ENCODE data around the gene CAMKV. TPM values are rescaled to one million over a fixed set of nuclear protein-coding genes. Genes with fewer than 3 reads are reported as not detected.
A peak's percentile ranks its signal among the peaks of the same experiment; 100 is the strongest.

CAMKV gene
- total and polyA plus RNA-seq, 9 donors, result 0.08 to 2.1 (median 0.54) TPM

- peaks cover 4% of the 10 kb centered on the region for H3K36me3 ChIP-seq (ENCODE audit: control insufficient read depth, insufficient read depth, low read length)
- no peak for DNase-seq
- no peaks in the 10 kb centered on the region for H3K27me3 ChIP-seq (ENCODE audit: control insufficient read depth, insufficient read depth, low read length)
- H3K9me3 ChIP-seq (replicated peaks; ENCODE audit: control insufficient read depth, low read depth, low read length), result no peaks in the 10 kb centered on the region
- peaks cover 2% of the 10 kb centered on the region for H3K4me1 ChIP-seq (ENCODE audit: control insufficient read depth, insufficient read depth, low read length)
- whole genome bisulfite sequencing (ENCODE audit: insufficient coverage), result 86% methylated on average over 9 of the region's 9 CpGs
- H3K4me3 ChIP-seq (ENCODE audit: low read length), result no peak overlapping the region
- H3K27ac ChIP-seq (ENCODE audit: low read length), result no peak overlapping the region
Measured at GRCh38 chr3:49895791-49896190, 26.1 kb upstream of the CAMKV start.

- Histone ChIP-seq H3K4me3 (ENCODE audit: low read length) (no peak overlapping the region), H3K27me3 (ENCODE audit: control insufficient read depth, insufficient read depth, low read length) (no peaks in the 10 kb centered on the region), H3K27ac (ENCODE audit: low read length) (no peak overlapping the region), H3K9me3 (replicated peaks; ENCODE audit: control insufficient read depth, low read depth, low read length) (no peaks in the 10 kb centered on the region), H3K36me3 (ENCODE audit: control insufficient read depth, insufficient read depth, low read length) (no peaks in the 10 kb centered on the region), H3K4me1 (ENCODE audit: control insufficient read depth, insufficient read depth, low read length) (no peaks in the 10 kb centered on the region)
- no peak for DNase-seq
- 38% methylated on average over 9 of the region's 10 CpGs for WGBS (ENCODE audit: insufficient coverage)
Measured at GRCh38 chr3:49889296-49889695, 19.6 kb upstream of the CAMKV start.

- Histone ChIP-seq H3K4me1 (ENCODE audit: control insufficient read depth, insufficient read depth, low read length) (peaks cover 11% of the 10 kb centered on the region), H3K36me3 (ENCODE audit: control insufficient read depth, insufficient read depth, low read length) (no peaks in the 10 kb centered on the region), H3K27ac (ENCODE audit: low read length) (no peak overlapping the region), H3K9me3 (replicated peaks; ENCODE audit: control insufficient read depth, low read depth, low read length) (no peaks in the 10 kb centered on the region), H3K27me3 (ENCODE audit: control insufficient read depth, insufficient read depth, low read length) (peaks cover 2% of the 10 kb centered on the region), H3K4me3 (ENCODE audit: low read length) (no peak overlapping the region)
- no peak for DNase-seq
Measured at GRCh38 chr3:49886922-49887265, 17.2 kb upstream of the CAMKV start.

GRCh38 chr3:49883998-49884397 is 14.3 kb upstream of the CAMKV start:
- DNase-seq, result no peak
- Histone ChIP-seq H3K4me3 (ENCODE audit: low read length) (no peak overlapping the region), H3K9me3 (replicated peaks; ENCODE audit: control insufficient read depth, low read depth, low read length) (no peaks in the 10 kb centered on the region), H3K4me1 (ENCODE audit: control insufficient read depth, insufficient read depth, low read length) (peaks cover 30% of the 10 kb centered on the region), H3K27me3 (ENCODE audit: control insufficient read depth, insufficient read depth, low read length) (peaks cover 2% of the 10 kb centered on the region), H3K36me3 (ENCODE audit: control insufficient read depth, insufficient read depth, low read length) (no peaks in the 10 kb centered on the region), H3K27ac (ENCODE audit: low read length) (no peak overlapping the region)
- WGBS (ENCODE audit: insufficient coverage), result 81% methylated on average over 3 of the region's 4 CpGs

- 5% methylated on average over 6 of the region's 6 CpGs for WGBS (ENCODE audit: insufficient coverage)
- Histone ChIP-seq H3K27me3 (ENCODE audit: control insufficient read depth, insufficient read depth, low read length) (peaks cover 2% of the 10 kb centered on the region), H3K4me1 (ENCODE audit: control insufficient read depth, insufficient read depth, low read length) (peaks cover 30% of the 10 kb centered on the region), H3K36me3 (ENCODE audit: control insufficient read depth, insufficient read depth, low read length) (no peaks in the 10 kb centered on the region), H3K4me3 (ENCODE audit: low read length) (no peak overlapping the region), H3K27ac (ENCODE audit: low read length) (peak overlapping the region; percentile 92), H3K9me3 (replicated peaks; ENCODE audit: control insufficient read depth, low read depth, low read length) (no peaks in the 10 kb centered on the region)
- peak; percentile 93 for DNase-seq
Measured at GRCh38 chr3:49882166-49882565, 12.5 kb upstream of the CAMKV start.

- H3K36me3 ChIP-seq (ENCODE audit: control insufficient read depth, insufficient read depth, low read length), result no peaks in the 10 kb centered on the region
- 33% methylated on average over 1 of the region's 6 CpGs for WGBS (ENCODE audit: insufficient coverage)
- peaks cover 30% of the 10 kb centered on the region for H3K4me1 ChIP-seq (ENCODE audit: control insufficient read depth, insufficient read depth, low read length)
- H3K4me3 ChIP-seq (ENCODE audit: low read length), result no peak overlapping the region
- peaks cover 2% of the 10 kb centered on the region for H3K27me3 ChIP-seq (ENCODE audit: control insufficient read depth, insufficient read depth, low read length)
- peak overlapping the region; percentile 92 for H3K27ac ChIP-seq (ENCODE audit: low read length)
- no peaks in the 10 kb centered on the region for H3K9me3 ChIP-seq (replicated peaks; ENCODE audit: control insufficient read depth, low read depth, low read length)
- DNase-seq, result no peak
Measured at GRCh38 chr3:49880581-49881315, 11.0 kb upstream of the CAMKV start.

- no peak overlapping the region for H3K4me3 ChIP-seq (ENCODE audit: low read length)
- peaks cover 30% of the 10 kb centered on the region for H3K4me1 ChIP-seq (ENCODE audit: control insufficient read depth, insufficient read depth, low read length)
- no peaks in the 10 kb centered on the region for H3K36me3 ChIP-seq (ENCODE audit: control insufficient read depth, insufficient read depth, low read length)
- WGBS (ENCODE audit: insufficient coverage), result 40% methylated on average over 1 of the region's 2 CpGs
- H3K27ac ChIP-seq (ENCODE audit: low read length), result no peak overlapping the region
- H3K9me3 ChIP-seq (replicated peaks; ENCODE audit: control insufficient read depth, low read depth, low read length), result no peaks in the 10 kb centered on the region
- peaks cover 2% of the 10 kb centered on the region for H3K27me3 ChIP-seq (ENCODE audit: control insufficient read depth, insufficient read depth, low read length)
- DNase-seq, result no peak
Measured at GRCh38 chr3:49879721-49880120, 10.0 kb upstream of the CAMKV start.

- Histone ChIP-seq H3K27ac (ENCODE audit: low read length) (no peak overlapping the region), H3K9me3 (replicated peaks; ENCODE audit: control insufficient read depth, low read depth, low read length) (no peaks in the 10 kb centered on the region), H3K4me1 (ENCODE audit: control insufficient read depth, insufficient read depth, low read length) (peaks cover 30% of the 10 kb centered on the region), H3K36me3 (ENCODE audit: control insufficient read depth, insufficient read depth, low read length) (no peaks in the 10 kb centered on the region), H3K27me3 (ENCODE audit: control insufficient read depth, insufficient read depth, low read length) (peaks cover 2% of the 10 kb centered on the region), H3K4me3 (ENCODE audit: low read length) (no peak overlapping the region)
- no peak for DNase-seq
Measured at GRCh38 chr3:49878686-49879085, 9.0 kb upstream of the CAMKV start.

GRCh38 chr3:49877716-49878115 is 8.0 kb upstream of the CAMKV start:
- no peak for DNase-seq
- WGBS (ENCODE audit: insufficient coverage), result 58% methylated on average over 2 of the region's 2 CpGs

GRCh38 chr3:49876567-49876966 is 6.9 kb upstream of the CAMKV start:
- Histone ChIP-seq H3K27ac (ENCODE audit: low read length) (no peak overlapping the region), H3K9me3 (replicated peaks; ENCODE audit: control insufficient read depth, low read depth, low read length) (no peaks in the 10 kb centered on the region), H3K36me3 (ENCODE audit: control insufficient read depth, insufficient read depth, low read length) (no peaks in the 10 kb centered on the region), H3K4me3 (ENCODE audit: low read length) (no peak overlapping the region), H3K27me3 (ENCODE audit: control insufficient read depth, insufficient read depth, low read length) (peaks cover 2% of the 10 kb centered on the region), H3K4me1 (ENCODE audit: control insufficient read depth, insufficient read depth, low read length) (peaks cover 16% of the 10 kb centered on the region)
- no peak for DNase-seq
- WGBS (ENCODE audit: insufficient coverage), result 80% methylated on average over 3 of the region's 5 CpGs

More at GRCh38 chr3:49877716-49878115, 8.0 kb upstream of the CAMKV start:
- Histone ChIP-seq H3K27ac (ENCODE audit: low read length) (no peak overlapping the region), H3K36me3 (ENCODE audit: control insufficient read depth, insufficient read depth, low read length) (no peaks in the 10 kb centered on the region), H3K27me3 (ENCODE audit: control insufficient read depth, insufficient read depth, low read length) (peaks cover 2% of the 10 kb centered on the region), H3K4me3 (ENCODE audit: low read length) (no peak overlapping the region), H3K9me3 (replicated peaks; ENCODE audit: control insufficient read depth, low read depth, low read length) (no peaks in the 10 kb centered on the region), H3K4me1 (ENCODE audit: control insufficient read depth, insufficient read depth, low read length) (peaks cover 28% of the 10 kb centered on the region)

GRCh38 chr3:49873623-49874022 is 3.9 kb upstream of the CAMKV start:
- Histone ChIP-seq H3K4me3 (ENCODE audit: low read length) (no peak overlapping the region), H3K27me3 (ENCODE audit: control insufficient read depth, insufficient read depth, low read length) (peaks cover 28% of the 10 kb centered on the region), H3K4me1 (ENCODE audit: control insufficient read depth, insufficient read depth, low read length) (peaks cover 11% of the 10 kb centered on the region), H3K27ac (ENCODE audit: low read length) (no peak overlapping the region), H3K9me3 (replicated peaks; ENCODE audit: control insufficient read depth, low read depth, low read length) (no peaks in the 10 kb centered on the region), H3K36me3 (ENCODE audit: control insufficient read depth, insufficient read depth, low read length) (no peaks in the 10 kb centered on the region)
- no peak for DNase-seq
- 87% methylated on average over 8 of the region's 8 CpGs for WGBS (ENCODE audit: insufficient coverage)
